ENCODE data around the gene SPPL3.
"Not testable (repeated sequence)": the region's sequence is repeated elsewhere in the genome, so short reads cannot be mapped to it uniquely, and the experiment has no call there.

The SPPL3 gene

GRCh38 chr12:120751389-120751788 lies 152.8 kb downstream of the SPPL3 start:
- DNase-seq, result no peak

GRCh38 chr12:120750806-120751205 lies 153.4 kb downstream of the SPPL3 start:
- no peak for DNase-seq

- no peak for DNase-seq
These were observed 154.9 kb downstream of the SPPL3 start for GRCh38 chr12:120749256-120749655.

GRCh38 chr12:120748242-120748641 lies 155.9 kb downstream of the SPPL3 start:
- no peak for DNase-seq

- DNase-seq, result no peak
These were observed 159.2 kb downstream of the SPPL3 start for GRCh38 chr12:120744922-120745493.

GRCh38 chr12:120741476-120742421 lies 162.4 kb downstream of the SPPL3 start:
- no peak for DNase-seq

- DNase-seq, result no peak
These were observed 163.3 kb downstream of the SPPL3 start for GRCh38 chr12:120740871-120741270.

- no peak for DNase-seq
These were observed 164.1 kb downstream of the SPPL3 start for GRCh38 chr12:120739821-120740613.

GRCh38 chr12:120739031-120739762 lies 165.0 kb downstream of the SPPL3 start:
- DNase-seq, result no peak

GRCh38 chr12:120738252-120739030 lies 165.7 kb downstream of the SPPL3 start:
- DNase-seq, result peak in 1 of 58 donors; percentile 47

GRCh38 chr12:120737557-120738251 lies 166.5 kb downstream of the SPPL3 start:
- DNase-seq, result peak in 1 of 58 donors; percentile 21

GRCh38 chr12:120736404-120737331 lies 167.5 kb downstream of the SPPL3 start:
- no peak for DNase-seq

GRCh38 chr12:120735181-120735580 lies 169.0 kb downstream of the SPPL3 start:
- DNase-seq, result no peak

- no peak for DNase-seq
These were observed 169.9 kb downstream of the SPPL3 start for GRCh38 chr12:120734210-120734609.

- DNase-seq, result no peak
These were observed 170.6 kb downstream of the SPPL3 start for GRCh38 chr12:120733574-120733973.

- DNase-seq, result not testable (repeated sequence)
These were observed 172.0 kb downstream of the SPPL3 start for GRCh38 chr12:120732198-120732597.

- no peak for DNase-seq
These were observed 177.2 kb downstream of the SPPL3 start for GRCh38 chr12:120726961-120727360.

GRCh38 chr12:120726510-120726793 lies 177.7 kb downstream of the SPPL3 start:
- no peak for DNase-seq
